IPS-15b (cell line): ENCODE measurements around the gene ZSWIM6.

Experiments used
- H3K27me3 ChIP-seq: one replicate; pipeline ENCODE4 v1.6.1; 2013; ENCODE audit warnings: low read length; ENCODE audit not compliant: control insufficient read depth, insufficient read depth
- H3K36me3 ChIP-seq: one replicate; pipeline ENCODE4 v1.6.1; 2013; ENCODE audit warnings: low read length; ENCODE audit not compliant: control insufficient read depth, insufficient read depth
- H3K4me1 ChIP-seq: one replicate; pipeline ENCODE4 v1.6.1; 2013; ENCODE audit warnings: mild to moderate bottlenecking, low read length; ENCODE audit not compliant: control insufficient read depth, insufficient read depth
- H3K4me3 ChIP-seq: one replicate; pipeline ENCODE4 v1.5.1; 2013; ENCODE audit warnings: low read depth, low read length
- H3K9ac ChIP-seq: one replicate; pipeline ENCODE4 v1.6.1; 2013; ENCODE audit warnings: low read depth, mild to moderate bottlenecking, low read length
- H3K9me3 ChIP-seq: one replicate; pipeline ENCODE4 v1.6.1; 2013; ENCODE audit warnings: mild to moderate bottlenecking, low read length; ENCODE audit not compliant: control insufficient read depth, insufficient read depth

The ZSWIM6 gene

DNA sequence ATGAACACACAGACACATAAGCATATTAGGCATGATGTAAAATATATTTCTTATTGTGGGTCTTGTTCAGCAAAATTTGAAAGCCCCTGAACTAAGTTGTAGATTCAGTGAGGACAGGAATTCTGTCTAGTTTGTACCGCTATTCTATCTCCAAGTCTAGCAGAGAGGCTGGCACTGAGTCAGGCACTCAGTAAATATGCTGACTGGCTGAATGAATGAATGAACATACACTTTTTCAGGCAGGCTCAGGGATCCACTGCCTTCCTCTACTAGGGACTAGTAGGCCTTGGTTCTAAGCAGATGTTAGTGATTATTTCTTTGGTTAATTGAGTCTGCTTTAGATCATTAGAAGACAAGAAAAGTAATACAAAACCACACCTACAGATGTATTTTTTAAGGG is 157.5 kb downstream of the ZSWIM6 start:
- Histone ChIP-seq H3K9ac (no peak overlapping the region), H3K36me3 (no peaks in the 10 kb centered on the region), H3K9me3 (no peaks in the 10 kb centered on the region), H3K27me3 (no peaks in the 10 kb centered on the region), H3K4me1 (no peaks in the 10 kb centered on the region), H3K4me3 (no peak overlapping the region)

DNA sequence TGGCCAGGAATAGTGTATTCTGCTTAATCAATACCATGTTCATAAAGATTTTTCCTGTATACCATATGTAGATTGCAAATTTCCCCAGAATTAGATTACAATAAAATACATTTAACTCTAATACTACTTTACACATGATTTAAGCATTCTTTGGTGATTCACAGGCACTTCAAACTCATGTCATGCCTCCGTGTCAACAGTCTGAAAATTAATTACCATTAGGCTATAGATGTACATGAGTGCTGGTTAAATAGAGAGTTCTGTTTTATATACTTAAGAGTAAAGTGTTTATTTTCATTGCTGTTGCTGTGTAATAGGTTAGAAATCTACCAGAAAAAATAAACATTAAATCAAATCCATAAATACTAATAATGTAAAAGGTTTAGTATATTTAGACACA is 159.8 kb downstream of the ZSWIM6 start:
- Histone ChIP-seq H3K4me1 (no peaks in the 10 kb centered on the region), H3K9ac (no peak overlapping the region), H3K27me3 (no peaks in the 10 kb centered on the region), H3K4me3 (no peak overlapping the region), H3K9me3 (no peaks in the 10 kb centered on the region), H3K36me3 (no peaks in the 10 kb centered on the region)

DNA sequence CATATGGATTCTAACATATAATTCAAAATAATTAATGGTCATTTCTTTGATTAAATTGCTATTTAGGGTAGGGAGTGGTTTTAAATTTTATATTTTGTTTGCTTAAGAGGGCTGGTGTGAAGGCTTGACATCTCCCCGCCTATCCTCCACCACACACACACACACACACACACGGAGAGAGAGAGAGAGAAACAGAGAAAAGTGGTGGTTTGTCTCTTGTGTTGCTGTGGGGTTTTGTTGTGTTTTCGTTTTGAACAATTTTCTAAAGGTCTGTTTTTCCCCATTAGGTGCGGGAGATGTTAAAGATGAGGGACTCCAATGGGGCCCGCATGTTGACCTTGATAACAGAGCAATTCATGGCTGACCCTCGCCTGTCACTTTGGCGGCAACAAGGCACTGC is 161.9 kb downstream of the ZSWIM6 start:
- Histone ChIP-seq H3K4me3 (no peak overlapping the region), H3K27me3 (no peaks in the 10 kb centered on the region), H3K36me3 (no peaks in the 10 kb centered on the region), H3K9me3 (no peaks in the 10 kb centered on the region), H3K4me1 (no peaks in the 10 kb centered on the region), H3K9ac (no peak overlapping the region)

DNA sequence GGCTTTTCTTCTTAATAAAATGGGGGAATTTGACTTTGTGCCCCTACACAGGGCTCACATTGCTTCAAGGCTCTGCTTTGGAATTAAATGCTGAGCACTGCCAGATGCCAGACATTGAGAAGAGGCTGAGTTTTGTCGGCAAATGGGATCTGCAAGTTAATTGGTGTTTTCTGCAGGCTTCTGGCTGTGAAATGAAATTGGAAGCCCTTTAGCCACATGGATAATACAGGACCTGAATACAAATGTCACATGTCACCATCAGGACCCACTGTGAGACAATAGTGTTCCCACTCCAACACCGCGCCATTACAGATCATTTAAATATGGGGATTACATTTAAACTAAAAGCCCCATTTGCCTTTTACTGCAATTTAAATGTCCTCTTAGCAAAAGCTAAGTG is 164.4 kb downstream of the ZSWIM6 start:
- Histone ChIP-seq H3K27me3 (no peaks in the 10 kb centered on the region), H3K4me3 (no peak overlapping the region), H3K9ac (no peak overlapping the region), H3K4me1 (no peaks in the 10 kb centered on the region), H3K36me3 (no peaks in the 10 kb centered on the region), H3K9me3 (no peaks in the 10 kb centered on the region)

DNA sequence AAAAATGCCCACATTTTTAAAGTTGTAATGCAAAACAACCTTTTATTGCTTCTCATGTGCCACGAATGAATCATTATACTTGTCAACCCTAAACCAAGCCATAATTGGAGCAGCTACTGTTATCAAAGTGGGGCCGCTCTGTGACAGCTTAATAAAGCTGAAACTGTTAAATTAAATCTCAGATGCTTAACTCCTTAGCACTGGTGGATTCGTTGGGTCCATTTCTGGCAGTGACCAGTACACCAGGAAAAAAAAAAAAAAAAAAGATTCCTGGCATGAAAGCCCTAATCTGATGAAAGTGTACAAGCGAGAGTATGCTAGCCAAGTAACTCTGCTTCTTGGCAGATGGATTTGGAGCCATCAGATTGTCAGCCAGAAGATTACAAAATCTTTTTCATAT is 164.8 kb downstream of the ZSWIM6 start:
- no peaks in the 10 kb centered on the region for H3K36me3 ChIP-seq
- H3K4me3 ChIP-seq, result no peak overlapping the region
- H3K9ac ChIP-seq, result no peak overlapping the region
- H3K9me3 ChIP-seq, result no peaks in the 10 kb centered on the region
- H3K4me1 ChIP-seq, result no peaks in the 10 kb centered on the region
- H3K27me3 ChIP-seq, result no peaks in the 10 kb centered on the region

DNA sequence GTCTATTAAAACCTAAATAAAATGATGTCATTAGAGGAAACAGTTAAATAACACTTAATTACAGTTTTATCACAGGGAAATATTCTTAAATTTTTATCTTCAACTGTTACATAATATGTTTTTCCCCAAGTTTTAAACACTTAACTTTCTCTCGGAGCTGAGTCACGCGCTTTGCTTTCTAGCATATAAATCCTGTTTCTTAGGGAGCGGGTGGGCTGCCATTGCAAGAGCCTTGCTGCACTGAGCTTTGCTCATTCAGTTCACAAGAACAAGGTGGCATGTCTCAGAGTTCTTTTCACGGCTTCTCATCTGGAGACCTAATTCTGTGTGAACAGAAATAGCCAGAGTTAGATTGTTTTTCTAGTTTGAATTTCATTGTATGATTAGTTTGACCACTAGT is 166.1 kb downstream of the ZSWIM6 start:
- no peaks in the 10 kb centered on the region for H3K4me1 ChIP-seq
- H3K4me3 ChIP-seq, result no peak overlapping the region
- no peaks in the 10 kb centered on the region for H3K27me3 ChIP-seq
- H3K9ac ChIP-seq, result no peak overlapping the region
- no peaks in the 10 kb centered on the region for H3K36me3 ChIP-seq
- H3K9me3 ChIP-seq, result no peaks in the 10 kb centered on the region

DNA sequence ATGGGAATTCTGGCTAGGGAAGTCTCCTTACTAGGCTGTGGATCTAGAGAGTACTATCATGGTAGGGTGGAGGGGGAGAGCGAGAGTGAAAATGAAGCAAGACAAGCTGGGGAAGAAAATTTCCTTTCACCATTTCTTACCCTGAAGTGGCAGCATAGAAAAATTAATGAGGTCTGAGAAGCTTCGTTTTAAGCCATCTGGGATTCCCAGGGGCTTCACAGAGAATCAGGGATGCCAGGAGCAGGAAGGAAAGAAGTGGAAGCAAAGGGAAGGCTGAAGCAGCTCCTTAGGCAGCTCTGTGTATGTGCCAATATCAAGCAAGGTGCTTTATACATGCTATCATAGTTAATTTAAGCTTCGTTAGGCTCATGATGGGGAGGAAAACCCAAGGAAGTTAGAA is 169.9 kb downstream of the ZSWIM6 start:
- no peaks in the 10 kb centered on the region for H3K4me1 ChIP-seq
- H3K9me3 ChIP-seq, result no peaks in the 10 kb centered on the region
- H3K27me3 ChIP-seq, result no peaks in the 10 kb centered on the region
- H3K9ac ChIP-seq, result no peak overlapping the region
- no peaks in the 10 kb centered on the region for H3K36me3 ChIP-seq
- no peak overlapping the region for H3K4me3 ChIP-seq

DNA sequence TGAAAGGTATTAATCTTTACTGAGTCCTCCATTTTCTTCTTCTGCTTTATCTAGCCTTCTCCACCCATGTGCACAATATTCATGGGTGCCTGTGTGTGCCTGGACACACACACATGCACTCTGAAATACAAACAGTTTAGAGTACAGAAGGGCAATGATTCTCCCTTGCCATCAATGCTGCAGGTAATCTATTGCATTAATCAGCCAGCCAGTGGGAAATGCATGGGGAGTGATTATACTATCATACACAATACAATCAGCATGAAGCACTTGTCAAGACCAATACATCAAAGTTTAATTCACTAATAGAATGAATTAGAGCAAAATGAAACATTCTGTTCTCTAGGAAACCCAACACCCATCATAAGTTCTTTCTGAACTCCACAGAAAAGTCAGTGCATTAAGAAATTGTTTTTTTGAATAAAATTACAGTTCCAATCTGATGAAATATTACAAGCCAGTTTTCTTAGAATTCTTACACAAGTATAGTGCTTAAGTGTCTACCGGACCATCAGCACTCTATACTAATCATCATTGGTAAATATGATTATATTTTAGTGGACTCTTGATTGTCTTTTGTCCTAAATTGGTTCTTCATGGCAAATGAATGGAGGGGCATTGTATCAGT is 172.2 kb downstream of the ZSWIM6 start:
- no peaks in the 10 kb centered on the region for H3K4me1 ChIP-seq
- H3K9me3 ChIP-seq, result no peaks in the 10 kb centered on the region
- H3K9ac ChIP-seq, result no peak overlapping the region
- no peaks in the 10 kb centered on the region for H3K36me3 ChIP-seq
- H3K4me3 ChIP-seq, result no peak overlapping the region
- no peaks in the 10 kb centered on the region for H3K27me3 ChIP-seq

DNA sequence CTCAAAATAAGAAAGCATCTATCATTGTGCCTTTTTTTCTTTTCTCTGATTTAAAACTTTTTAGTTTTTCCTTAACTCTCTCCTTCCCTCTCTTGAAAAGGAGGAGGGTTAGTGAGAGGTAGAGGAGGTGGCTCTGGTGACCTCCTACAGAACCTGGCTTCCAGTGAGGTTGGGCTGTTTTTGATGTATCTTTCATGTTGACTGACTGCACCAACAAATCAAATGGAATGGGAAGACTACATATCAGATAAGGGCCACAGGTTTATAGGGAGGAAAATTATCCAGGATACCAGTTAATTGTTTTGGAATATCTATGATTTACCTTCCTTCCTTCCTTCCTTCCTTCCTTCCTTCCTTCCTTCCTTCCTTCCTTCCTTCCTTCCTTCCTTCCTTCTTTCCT is 173.2 kb downstream of the ZSWIM6 start:
- Histone ChIP-seq H3K9ac (no peak overlapping the region), H3K4me3 (no peak overlapping the region), H3K27me3 (no peaks in the 10 kb centered on the region), H3K9me3 (no peaks in the 10 kb centered on the region), H3K36me3 (no peaks in the 10 kb centered on the region), H3K4me1 (no peaks in the 10 kb centered on the region)

DNA sequence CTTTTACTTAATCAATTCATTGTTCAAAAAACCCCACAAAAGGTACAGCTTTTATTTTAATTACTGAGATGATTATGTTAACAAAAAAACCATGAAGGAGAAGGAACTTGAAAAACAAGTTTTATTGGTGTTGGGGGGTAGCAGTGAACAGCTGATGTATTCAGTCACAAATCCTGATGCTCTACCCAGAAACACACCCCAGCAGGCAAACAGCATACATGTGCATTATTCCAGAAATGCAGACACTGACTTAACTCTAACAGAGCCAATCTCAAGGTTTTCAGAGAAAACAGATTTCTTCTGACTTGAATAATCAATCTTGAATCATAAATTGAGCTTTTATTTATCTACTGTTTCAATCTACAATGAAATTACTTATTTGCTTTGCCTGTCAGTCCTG is 175.2 kb downstream of the ZSWIM6 start:
- Histone ChIP-seq H3K9ac (no peak overlapping the region), H3K36me3 (no peaks in the 10 kb centered on the region), H3K4me3 (no peak overlapping the region)

DNA sequence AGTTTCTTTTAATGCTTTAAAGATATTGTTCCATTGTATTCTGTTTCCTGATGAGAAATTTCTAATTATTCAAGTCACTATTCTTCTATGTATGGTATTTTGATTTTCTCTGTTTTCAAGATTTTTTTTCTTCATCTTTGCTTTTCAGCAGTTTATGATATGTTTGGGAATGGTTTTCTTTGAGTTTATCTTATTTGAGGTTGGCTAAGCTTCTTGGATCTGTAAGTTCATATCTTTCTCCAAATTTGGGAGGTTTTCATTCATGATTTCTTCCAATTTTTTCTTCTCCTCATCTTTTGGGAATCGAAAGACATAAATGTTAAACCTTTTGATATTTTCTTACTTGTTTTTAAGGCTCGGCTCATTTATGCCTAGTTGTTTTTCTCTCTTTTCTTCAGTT is 184.9 kb downstream of the ZSWIM6 start:
- H3K4me1 ChIP-seq, result no peaks in the 10 kb centered on the region
- H3K9me3 ChIP-seq, result no peaks in the 10 kb centered on the region
- no peak overlapping the region for H3K4me3 ChIP-seq
- H3K9ac ChIP-seq, result no peak overlapping the region
- no peaks in the 10 kb centered on the region for H3K36me3 ChIP-seq
- H3K27me3 ChIP-seq, result no peaks in the 10 kb centered on the region

More for the DNA sequence above, 175.2 kb downstream of the ZSWIM6 start:
- no peaks in the 10 kb centered on the region for H3K9me3 ChIP-seq
- H3K4me1 ChIP-seq, result no peaks in the 10 kb centered on the region
- H3K27me3 ChIP-seq, result no peaks in the 10 kb centered on the region

DNA sequence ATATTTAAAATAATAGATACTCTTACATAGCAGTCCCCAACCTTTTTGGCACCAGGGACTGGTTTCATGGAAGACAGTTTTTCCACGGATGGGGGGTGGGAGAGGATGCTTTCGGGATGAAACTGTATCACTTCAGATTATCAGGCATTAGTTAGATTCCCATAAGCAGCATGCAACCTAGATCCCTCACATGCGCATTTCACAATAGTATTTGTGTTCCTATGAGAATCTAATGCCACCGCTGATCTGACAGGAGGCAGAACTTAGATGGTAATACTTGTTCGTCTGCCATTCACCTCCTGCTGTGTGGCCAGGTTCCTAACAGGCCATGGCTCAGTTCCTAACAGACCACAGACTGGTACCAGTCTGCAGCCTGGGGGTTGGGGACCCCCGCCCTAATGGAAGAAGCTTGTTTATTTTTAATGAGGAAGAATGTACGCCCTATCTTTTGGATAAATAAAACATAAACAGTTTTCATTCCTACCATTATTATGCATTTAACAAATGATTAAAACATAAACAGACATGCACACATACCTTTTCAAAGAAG is 187.7 kb downstream of the ZSWIM6 start:
- Histone ChIP-seq H3K27me3 (no peaks in the 10 kb centered on the region), H3K4me1 (no peaks in the 10 kb centered on the region), H3K9ac (no peak overlapping the region), H3K9me3 (no peaks in the 10 kb centered on the region), H3K4me3 (no peak overlapping the region), H3K36me3 (no peaks in the 10 kb centered on the region)
